ENCODE data around the gene CARD14. TPM values are rescaled to one million over a fixed set of nuclear protein-coding genes. Genes with fewer than 3 reads are reported as not detected.

CARD14 gene
- total and polyA plus RNA-seq, 2 of the 13 experiments (the other 11 are each of a cell fraction or from before 2014, with no cell fraction given), result 0.11 TPM; not detected in 1

GRCh38 chr17:80195671-80196529 lies 26.1 kb downstream of the CARD14 start (continued):
- TF ChIP-seq ARID4A (CRISPR knock-in tag; IDR thresholded peaks at IDR 0.05; ENCODE audit: borderline replicate concordance), result no peak
- TF ChIP-seq ZNF577 (CRISPR knock-in tag; IDR thresholded peaks at IDR 0.05; ENCODE audit: borderline replicate concordance, low read depth), result no peak
- no peak for TF ChIP-seq ZBTB44 (CRISPR knock-in tag; IDR thresholded peaks at IDR 0.05)
- no peak for TF ChIP-seq ZNF256 (CRISPR knock-in tag; conservative IDR thresholded peaks at IDR 0.05)
- TF ChIP-seq ZNF362 (CRISPR knock-in tag; IDR thresholded peaks at IDR 0.05; ENCODE audit: borderline replicate concordance), result 0 out of 2 replicates have a peak, but pooled peaks have one; percentile 23
- no peak for TF ChIP-seq ZNF639 (CRISPR knock-in tag; conservative IDR thresholded peaks at IDR 0.05)
- TF ChIP-seq PATZ1 (CRISPR knock-in tag; IDR thresholded peaks at IDR 0.05), result 0 out of 2 replicates have a peak, but pooled peaks have one; percentile 4
- no peak for TF ChIP-seq ZNF234 (CRISPR knock-in tag; conservative IDR thresholded peaks at IDR 0.05)
- no peak for TF ChIP-seq SNAPC5 (CRISPR knock-in tag; IDR thresholded peaks at IDR 0.05; ENCODE audit: borderline replicate concordance)
- TF ChIP-seq MED8 (CRISPR knock-in tag; IDR thresholded peaks at IDR 0.05; ENCODE audit: insufficient replicate concordance), result no peak
- TF ChIP-seq CREB1 (IDR thresholded peaks at IDR 0.05), result no peak
- TF ChIP-seq CREB1 (CRISPR knock-in tag; IDR thresholded peaks at IDR 0.05), result no peak
- TF ChIP-seq ETV5 (CRISPR knock-in tag; IDR thresholded peaks at IDR 0.05; ENCODE audit: borderline replicate concordance), result 0 out of 2 replicates have a peak, but pooled peaks have one; percentile 9
- TF ChIP-seq ZSCAN30 (CRISPR knock-in tag; IDR thresholded peaks at IDR 0.05), result no peak
